ENCODE measurements around the gene KLHL13.

GRCh38 chrX:117992192-117992723 lies 124.4 kb downstream of the KLHL13 start:
- TF ChIP-seq CHD4 (IDR thresholded peaks at IDR 0.05) (no peak), CBFB (IDR thresholded peaks at IDR 0.05; ENCODE audit: low read depth) (no peak), POLR2AphosphoS5 (IDR thresholded peaks at IDR 0.05; ENCODE audit: low read length) (no peak), EZH2 (IDR thresholded peaks at IDR 0.05; ENCODE audit: borderline replicate concordance, control insufficient read depth, low read depth, low read length) (no peak), CTCF (IDR thresholded peaks at IDR 0.05 in 2 of 3, conservative IDR thresholded peaks at IDR 0.05 in 1 of 3; ENCODE audit: control insufficient read depth in 2 of 3, extremely low read depth in 1 of 3, insufficient read depth in 1 of 3, low read depth in 3 of 3, low read length in 3 of 3) (no peak), MXI1 (IDR thresholded peaks at IDR 0.05; ENCODE audit: low read depth, low read length) (no peak), PML (IDR thresholded peaks at IDR 0.05; ENCODE audit: low read length) (no peak), POLR2AphosphoS2 (IDR thresholded peaks at IDR 0.05; ENCODE audit: low read depth, low read length) (no peak), ATF2 (IDR thresholded peaks at IDR 0.05; ENCODE audit: low read length) (no peak), ZBTB11 (CRISPR knock-in tag; IDR thresholded peaks at IDR 0.05) (no peak), HDAC6 (IDR thresholded peaks at IDR 0.05; ENCODE audit: unreplicated experiment) (no peak), ATF3 (IDR thresholded peaks at IDR 0.05; ENCODE audit: borderline replicate concordance, extremely low read depth, low read depth, low read length) (no peak)

Data from GM12878 (cell line).